IMR-90 (cell line): ENCODE results near the gene STARD7. TPM values are rescaled to one million over a fixed set of nuclear protein-coding genes. Genes with fewer than 3 reads are reported as not detected.
A peak's percentile ranks its signal among the peaks of the same experiment; 100 is the strongest.

Source experiments
- ATAC-seq: fragments of 200-7000 bp; cut with Tn5 transposase; 2 replicates; pipeline ENCODE4 v1.9.1; 2020; ENCODE audit warnings: low read depth, mild to moderate bottlenecking, moderate library complexity
- BruUV-seq: library from RNA; stranded (reverse); fragments of 400-500 nt; replicated peaks from 2 replicates; lab custom pipeline; 2021; lab: Mats Ljungman, UMichigan
- CTCF ChIA-PET: fragments of 300-600 bp; formaldehyde crosslinking; extraction: SDS; loops from one replicate; lab custom pipeline; 2021; ENCODE audit warnings: antibody characterized with exemption; lab: Yijun Ruan, JAX
- POLR2A ChIA-PET: fragments of 300-600 bp; sonication (Branson Sonifier 250); formaldehyde crosslinking; loops from one replicate; lab custom pipeline; 2022; ENCODE audit warnings: antibody characterized with exemption; ENCODE audit not compliant: unreplicated experiment; lab: Charles Lee
- DNase-seq: peaks from one replicate; pipeline ENCODE4 v3.0.0; 2013
- H2AFZ ChIP-seq: replicated peaks from 2 replicates; pipeline ENCODE3; 2013; ENCODE audit warnings: low read length, mild to moderate bottlenecking; ENCODE audit not compliant: poor library complexity
- H2AK5ac ChIP-seq: 2 replicates; pipeline ENCODE4 v1.6.1; 2013; ENCODE audit warnings: low read depth, low read length, inconsistent platforms
- H2AK9ac ChIP-seq: replicated peaks from 2 replicates; pipeline ENCODE3; 2013; ENCODE audit warnings: mild to moderate bottlenecking, low read depth, low read length, moderate library complexity; ENCODE audit not compliant: poor library complexity
- H2BK120ac ChIP-seq: 2 replicates; pipeline ENCODE4 v1.6.1; 2013; ENCODE audit warnings: low read depth, low read length, inconsistent platforms
- H2BK15ac ChIP-seq: 3 replicates; pipeline ENCODE4 v1.6.1; 2013; ENCODE audit warnings: low read depth, low read length, inconsistent platforms
- H2BK20ac ChIP-seq: 2 replicates; pipeline ENCODE4 v1.6.1; 2013; ENCODE audit warnings: low read depth, mild to moderate bottlenecking, inconsistent platforms, low read length, moderate library complexity
- H2BK5ac ChIP-seq: 2 replicates; pipeline ENCODE4 v1.6.1; 2013; ENCODE audit warnings: mild to moderate bottlenecking, low read depth, low read length, inconsistent platforms; ENCODE audit not compliant: poor library complexity, severe bottlenecking
- H3K14ac ChIP-seq: replicated peaks from 2 replicates; pipeline ENCODE4 v1.6.1; 2013; ENCODE audit warnings: low read depth, low read length, inconsistent platforms
- H3K18ac ChIP-seq: 2 replicates; pipeline ENCODE4 v1.6.1; 2013; ENCODE audit warnings: low read depth, low read length, control low read depth
- H3K23ac ChIP-seq: 2 replicates; pipeline ENCODE4 v1.6.1; 2013; ENCODE audit warnings: low read depth, low read length, inconsistent platforms
- H3K27ac ChIP-seq: 2 replicates; pipeline ENCODE4 v1.5.1; 2013; ENCODE audit warnings: mild to moderate bottlenecking, control low read depth, low read length; ENCODE audit not compliant: insufficient read depth
- H3K27me3 ChIP-seq: 2 replicates; pipeline ENCODE4 v1.6.1; 2013; ENCODE audit warnings: low read length; ENCODE audit not compliant: control insufficient read depth, insufficient read depth
- H3K36me3 ChIP-seq: 2 replicates; pipeline ENCODE4 v1.6.1; 2013; ENCODE audit warnings: low read length, mixed read lengths; ENCODE audit not compliant: control insufficient read depth, insufficient read depth
- H3K4ac ChIP-seq: 2 replicates; pipeline ENCODE4 v1.6.1; 2013; ENCODE audit warnings: low read depth, low read length, inconsistent platforms
- H3K4me1 ChIP-seq: 2 replicates; pipeline ENCODE4 v1.6.1; 2013; ENCODE audit warnings: low read length, mixed read lengths; ENCODE audit not compliant: control insufficient read depth, insufficient read depth
- H3K4me2 ChIP-seq: 2 replicates; pipeline ENCODE4 v1.6.1; 2013; ENCODE audit warnings: low read depth, mild to moderate bottlenecking, control low read depth, low read length, moderate library complexity
- H3K4me3 ChIP-seq: 2 replicates; pipeline ENCODE4 v1.5.1; 2013; ENCODE audit warnings: low read depth, mild to moderate bottlenecking, control low read depth, low read length, moderate library complexity; ENCODE audit not compliant: insufficient read depth
- H3K56ac ChIP-seq: 2 replicates; pipeline ENCODE4 v1.6.1; 2013; ENCODE audit warnings: low read length, inconsistent platforms; ENCODE audit not compliant: insufficient read depth; ENCODE audit errors: extremely low read depth
- H3K79me1 ChIP-seq, 2 experiments: 2 replicates each; pipeline ENCODE4 v1.6.1; 2013; ENCODE audit warnings: low read length in 2 of 2, inconsistent platforms in 1 of 2, low read depth in 1 of 2
- H3K9ac ChIP-seq: 2 replicates; pipeline ENCODE4 v1.6.1; 2013; ENCODE audit warnings: low read depth, low read length, control low read depth
- H3K9me1 ChIP-seq: 2 replicates; pipeline ENCODE4 v1.6.1; 2013; ENCODE audit warnings: low read length, inconsistent platforms; ENCODE audit not compliant: insufficient read depth
- H3K9me3 ChIP-seq: 2 replicates; pipeline ENCODE4 v1.6.1; 2013; ENCODE audit warnings: low read length; ENCODE audit not compliant: control insufficient read depth, insufficient read depth
- H4K20me1 ChIP-seq: 2 replicates; pipeline ENCODE4 v1.6.1; 2013; ENCODE audit warnings: low read length, inconsistent platforms; ENCODE audit not compliant: insufficient read depth
- H4K5ac ChIP-seq: 2 replicates; pipeline ENCODE4 v1.6.1; 2013; ENCODE audit warnings: mild to moderate bottlenecking, low read depth, low read length, control low read depth
- H4K8ac ChIP-seq, 2 experiments: 2 replicates each; pipeline ENCODE4 v1.6.1; 2013; ENCODE audit warnings: low read depth in 2 of 2, low read length in 2 of 2, control low read depth in 1 of 2, inconsistent platforms in 1 of 2
- H4K91ac ChIP-seq: 2 replicates; pipeline ENCODE4 v1.6.1; 2013; ENCODE audit warnings: low read depth, low read length, inconsistent platforms; ENCODE audit not compliant: insufficient read depth
- BHLHE40 ChIP-seq: fragments of 150-350 bp; IDR thresholded peaks from 2 replicates; pipeline ENCODE4 v1.6.1; 2016; ENCODE audit warnings: mild to moderate bottlenecking, low read depth, low read length
- CHD1 ChIP-seq: IDR thresholded peaks from 2 replicates; pipeline ENCODE4 v1.6.1; 2012; ENCODE audit warnings: low read depth, low read length, improper control_type of control experiment
- FOS ChIP-seq: fragments of 150-350 bp; IDR thresholded peaks from 2 replicates; pipeline ENCODE4 v1.6.1; 2016; ENCODE audit warnings: low read depth, low read length
- MAFK ChIP-seq: IDR thresholded peaks from 2 replicates; pipeline ENCODE4 v1.6.1; 2012; ENCODE audit warnings: low read depth, low read length, improper control_type of control experiment
- MAZ ChIP-seq: IDR thresholded peaks from 2 replicates; pipeline ENCODE4 v1.6.1; 2012; ENCODE audit warnings: low read depth, mild to moderate bottlenecking, low read length, improper control_type of control experiment, moderate library complexity, borderline replicate concordance
- NFE2L2 ChIP-seq: fragments of 150-350 bp; IDR thresholded peaks from 2 replicates; pipeline ENCODE4 v1.6.1; 2016; ENCODE audit warnings: low read depth, mild to moderate bottlenecking, low read length
- POLR2A ChIP-seq: IDR thresholded peaks from 2 replicates; pipeline ENCODE4 v1.6.1; 2012; ENCODE audit warnings: mild to moderate bottlenecking, low read depth, low read length
- RAD21 ChIP-seq: IDR thresholded peaks from 2 replicates; pipeline ENCODE4 v1.6.1; 2012; ENCODE audit warnings: low read length, improper control_type of control experiment
- RCOR1 ChIP-seq: IDR thresholded peaks from 2 replicates; pipeline ENCODE4 v1.6.1; 2012; ENCODE audit warnings: mild to moderate bottlenecking, low read length, improper control_type of control experiment; ENCODE audit not compliant: insufficient replicate concordance
- SMC3 ChIP-seq: fragments of 150-350 bp; IDR thresholded peaks from 2 replicates; pipeline ENCODE4 v1.6.1; 2016; ENCODE audit warnings: low read depth, mild to moderate bottlenecking, antibody characterized with exemption, low read length, moderate library complexity
- USF2 ChIP-seq: fragments of 150-350 bp; IDR thresholded peaks from 2 replicates; pipeline ENCODE4 v1.6.1; 2017; ENCODE audit warnings: mild to moderate bottlenecking, antibody characterized with exemption, low read length, low read depth
- WGBS, 2 experiments: methylation state at CpG; one replicate each; pipeline versions ENCODE4 v1.1.5 to v1.1.7; 2013; ENCODE audit warnings: missing lambda C conversion rate in 2 of 2; ENCODE audit not compliant: insufficient read length in 1 of 2; ENCODE audit errors: extremely low coverage in 2 of 2; 5-methylcytosine and 5-hydroxymethylcytosine counted together
- dilution Hi-C: fragments of 300-500 bp; cut with HindIII; formaldehyde crosslinking; loops from one replicate; pipeline ENCODE4 v1.14.3; 2018; ENCODE audit warnings: low sequenced_read_pairs; ENCODE audit not compliant: unreplicated experiment
- in situ Hi-C: fragments of 300-500 bp; cut with MboI; formaldehyde crosslinking; loops from 3 replicates; pipeline ENCODE4 v1.14.3; 2019; ENCODE audit warnings: low sequenced_read_pairs, inconsistent platforms, mixed read lengths
- intact Hi-C: fragments of 100-400 bp; cut with micrococcal nuclease; formaldehyde crosslinking; loops from 2 replicates; pipeline ENCODE4 v1.10.0; 2022
- polyA plus RNA-seq, 3 experiments: library from polyadenylated mRNA; depleted of rRNA; stranded (reverse); fragments of >200 nt; gene quantifications; 2 replicates each; pipeline ENCODE4 v1.2.3, GENCODE V29; 2012; ENCODE audit warnings: low replicate concordance in 1 of 3
- total RNA-seq: library from RNA; depleted of rRNA; stranded (reverse); fragments of >200 nt; gene quantifications from 2 replicates; pipeline ENCODE4 v1.2.3, GENCODE V29; 2012
- TF ChIP-seq, protein P1 (sequence below): conservative IDR thresholded peaks from 2 replicates; pipeline ENCODE4 v1.5.1; 2012; ENCODE audit warnings: mild to moderate bottlenecking, low read depth, low read length, improper control_type of control experiment

The STARD7 gene
- total and polyA plus RNA-seq, 2 of the 4 experiments (the other 2 are of a cell fraction) = 61.7 to 138 TPM

DNA sequence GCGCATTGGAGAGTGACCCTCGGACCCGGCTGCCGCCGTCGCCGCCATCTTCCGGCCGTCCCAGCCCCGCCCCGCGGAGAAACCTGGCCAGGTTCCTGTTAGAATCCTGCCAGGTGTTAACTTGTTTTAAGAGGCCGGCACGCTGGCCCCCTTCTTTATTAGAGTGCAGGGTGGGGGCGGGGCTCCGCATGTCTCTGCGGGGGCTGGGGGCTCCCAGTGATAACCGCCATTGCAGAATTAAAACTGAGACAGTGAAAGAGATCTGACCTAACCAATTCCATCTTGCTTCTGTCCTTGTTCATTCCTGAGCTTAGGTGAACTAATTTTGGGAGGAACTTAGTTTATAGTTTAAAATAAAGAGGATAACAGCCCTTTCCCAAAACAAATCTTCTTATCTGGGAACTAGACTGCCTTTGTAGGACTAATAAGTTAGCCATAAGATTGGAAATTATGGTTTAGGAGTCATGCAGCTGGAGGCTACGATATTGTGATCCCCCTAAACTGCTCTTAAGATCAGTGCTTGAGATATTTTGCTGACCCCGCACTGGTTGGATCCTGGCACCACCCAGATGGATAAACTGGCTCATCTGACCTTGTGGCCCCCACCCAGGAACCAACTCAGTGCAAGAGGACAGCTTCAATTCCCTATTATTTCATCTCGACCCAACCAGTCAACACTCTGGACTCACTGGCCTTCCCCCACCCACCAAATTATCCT lies 543 bp upstream of the STARD7 start:
- peak overlapping the region; percentile 97 for H4K5ac ChIP-seq
- TF ChIP-seq FOS = no peak
- no peak for TF ChIP-seq BHLHE40
- TF ChIP-seq CHD1 = no peak
- TF ChIP-seq RCOR1 = no peak
- no peak for TF ChIP-seq SMC3
- no peak for TF ChIP-seq POLR2A
- no peak for TF ChIP-seq NFE2L2
- no peak for TF ChIP-seq MAZ
- TF ChIP-seq, protein P1, sequence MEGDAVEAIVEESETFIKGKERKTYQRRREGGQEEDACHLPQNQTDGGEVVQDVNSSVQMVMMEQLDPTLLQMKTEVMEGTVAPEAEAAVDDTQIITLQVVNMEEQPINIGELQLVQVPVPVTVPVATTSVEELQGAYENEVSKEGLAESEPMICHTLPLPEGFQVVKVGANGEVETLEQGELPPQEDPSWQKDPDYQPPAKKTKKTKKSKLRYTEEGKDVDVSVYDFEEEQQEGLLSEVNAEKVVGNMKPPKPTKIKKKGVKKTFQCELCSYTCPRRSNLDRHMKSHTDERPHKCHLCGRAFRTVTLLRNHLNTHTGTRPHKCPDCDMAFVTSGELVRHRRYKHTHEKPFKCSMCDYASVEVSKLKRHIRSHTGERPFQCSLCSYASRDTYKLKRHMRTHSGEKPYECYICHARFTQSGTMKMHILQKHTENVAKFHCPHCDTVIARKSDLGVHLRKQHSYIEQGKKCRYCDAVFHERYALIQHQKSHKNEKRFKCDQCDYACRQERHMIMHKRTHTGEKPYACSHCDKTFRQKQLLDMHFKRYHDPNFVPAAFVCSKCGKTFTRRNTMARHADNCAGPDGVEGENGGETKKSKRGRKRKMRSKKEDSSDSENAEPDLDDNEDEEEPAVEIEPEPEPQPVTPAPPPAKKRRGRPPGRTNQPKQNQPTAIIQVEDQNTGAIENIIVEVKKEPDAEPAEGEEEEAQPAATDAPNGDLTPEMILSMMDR = no peak
- TF ChIP-seq MAFK = no peak
- TF ChIP-seq USF2 = no peak
- no peak for TF ChIP-seq RAD21
- ATAC-seq (no peak), DNase-seq (no peak)
- H4K91ac ChIP-seq = peak overlapping the region; percentile 73
- peak overlapping the region; percentile 87 for H2AK5ac ChIP-seq
- H3K4me1 ChIP-seq = peaks cover 10% of the 10 kb centered on the region
- H2BK5ac ChIP-seq = peak overlapping the region; percentile 19
- ChIA-PET POLR2A (no interaction called here), CTCF (interaction anchor here (0.6 kb wide), 2 partner anchors 8 to 96 kb away, joined by 3 read pairs; no protein-coding TSS in a partner anchor)
- H3K9me1 ChIP-seq = peaks cover 10% of the 10 kb centered on the region; the same call in 1 of the 2 replicates
- H4K8ac ChIP-seq = peak overlapping the region; percentile 92 to 93
- no peak overlapping the region for H2BK15ac ChIP-seq
- dilution Hi-C loops = no loop called here
- H3K56ac ChIP-seq = peak overlapping the region; percentile 54; the same call in 1 of the 2 replicates
- peak overlapping the region; percentile 86 for H2AK9ac ChIP-seq
- peaks cover 34% of the 10 kb centered on the region for H4K20me1 ChIP-seq
- WGBS, 2 experiments = 3% methylated on average over 6 of the region's 21 CpGs; no CpG with 5 or more reads in 1 of the 2 experiments
- H3K27ac ChIP-seq = peak overlapping the region; percentile 28
- H3K36me3 ChIP-seq = no peaks in the 10 kb centered on the region
- peak overlapping the region; percentile 81 for H3K14ac ChIP-seq
- H2BK20ac ChIP-seq = no peak overlapping the region
- H3K79me1 ChIP-seq = peaks cover 16 to 36% of the 10 kb centered on the region in 2 experiments
- H2BK120ac ChIP-seq = peak overlapping the region; percentile 32; the same call in 1 of the 2 replicates
- peak overlapping the region; percentile 95 for H2AFZ ChIP-seq
- no peak overlapping the region for H3K18ac ChIP-seq
- peak overlapping the region; percentile 80 for H3K4me2 ChIP-seq
- H3K9me3 ChIP-seq = no peaks in the 10 kb centered on the region
- peak overlapping the region; percentile 61 for H3K9ac ChIP-seq
- in situ Hi-C loops = no loop called here
- H3K27me3 ChIP-seq = no peaks in the 10 kb centered on the region
- peak overlapping the region; percentile 60 for H3K4me3 ChIP-seq
- no TSS peak for BruUV-seq
- H3K23ac ChIP-seq = peak overlapping the region; percentile 87
- intact Hi-C loops = loop anchor here (5.0 kb wide), 1 partner anchor 62 kb away; the partner anchor contains the start of gene DUSP2
- H3K4ac ChIP-seq = peak overlapping the region; percentile 49
